K562 (cell line): Measurements from ENCODE around the gene CDCA7L. TPM values are rescaled to one million over a fixed set of nuclear protein-coding genes. Genes with fewer than 3 reads are reported as not detected.

Source experiments
- ATAC-seq: fragments of 200-7000 bp; cut with Tn5 transposase; 3 replicates; pipeline ENCODE4 v1.9.1; 2020; ENCODE audit warnings: moderate library complexity
- BruUV-seq: library from RNA; stranded (reverse); fragments of 400-500 nt; replicated peaks from 2 replicates; lab custom pipeline; 2021; lab: Mats Ljungman, UMichigan
- CTCF ChIA-PET: fragments of 300-600 bp; formaldehyde crosslinking; extraction: SDS; loops from one replicate; lab custom pipeline; 2021; ENCODE audit warnings: low intra/inter-chr PET ratio; lab: Yijun Ruan, JAX
- POLR2A ChIA-PET: fragments of 300-600, 350-650 bp; sonication (Branson Sonifier 250); formaldehyde crosslinking; extraction: SDS; loops from one replicate; lab custom pipeline; 2021; ENCODE audit warnings: antibody characterized with exemption, inconsistent platforms; lab: Yijun Ruan, JAX
- DNase-seq, 4 experiments: peaks; one replicate each; pipeline versions ENCODE4 v3.0.0 to v3.0.0-alpha.2; 2011 to 2018; ENCODE audit warnings: low spot score in 3 of 4, mixed read lengths in 3 of 4; ENCODE audit errors: extremely low read depth in 1 of 4
- FAIRE-seq: peaks from 2 replicates; lab custom pipeline; 2011; peaks lifted over from hg19 to GRCh38; lab: Jason Lieb, UNC
- H2AFZ ChIP-seq: 2 replicates; pipeline ENCODE4 v1.6.0; 2011; ENCODE audit warnings: low read depth, low read length, control low read depth, inconsistent platforms
- H3K27ac ChIP-seq: fragments of 200-600 bp; 3 replicates; pipeline ENCODE4 v1.8.0; 2011; ENCODE audit warnings: low read depth, mild to moderate bottlenecking, control low read depth, inconsistent platforms, low read length, moderate library complexity, mixed read lengths; ENCODE audit errors: extremely low read depth
- H3K27me3 ChIP-seq, 2 experiments: fragments of 300-600 bp in 1 of 2; 2 replicates in 1 of 2; 3 replicates in 1 of 2; pipeline versions ENCODE4 v1.6.0 to v1.8.0; 2011; ENCODE audit warnings: inconsistent platforms in 2 of 2, low read length in 2 of 2, mild to moderate bottlenecking in 1 of 2, mixed read lengths in 1 of 2, moderate library complexity in 1 of 2; ENCODE audit not compliant: control insufficient read depth in 2 of 2, insufficient read depth in 2 of 2
- H3K36me3 ChIP-seq: fragments of 300-600 bp; 3 replicates; pipeline ENCODE4 v1.8.0; 2011; ENCODE audit warnings: mild to moderate bottlenecking, low read length, inconsistent platforms; ENCODE audit not compliant: control insufficient read depth, insufficient read depth
- H3K4me1 ChIP-seq, 2 experiments: fragments of 200-600 bp in 1 of 2; replicated peaks in 1 of 2; 2 replicates in 1 of 2; 3 replicates in 1 of 2; pipeline versions ENCODE4 v1.5.1 to v1.8.0; 2011; ENCODE audit warnings: inconsistent platforms in 2 of 2, low read length in 2 of 2, mild to moderate bottlenecking in 1 of 2, mixed read lengths in 1 of 2, moderate library complexity in 1 of 2; ENCODE audit not compliant: control insufficient read depth in 2 of 2, insufficient read depth in 2 of 2
- H3K4me2 ChIP-seq: 2 replicates; pipeline ENCODE4 v1.6.1; 2011; ENCODE audit warnings: low read length, control low read depth, inconsistent platforms, mixed read lengths; ENCODE audit not compliant: insufficient read depth
- H3K4me3 ChIP-seq: fragments of 200-600 bp; sonication (generic), shearing (Covaris generic); 2 replicates; pipeline ENCODE4 v1.5.1; 2016; ENCODE audit warnings: control low read depth, inconsistent platforms
- H3K79me2 ChIP-seq: fragments of 200-600 bp; 3 replicates; pipeline ENCODE4 v1.8.0; 2011; ENCODE audit warnings: low read length, inconsistent platforms; ENCODE audit not compliant: control insufficient read depth, insufficient read depth
- H3K9ac ChIP-seq, 2 experiments: 2 replicates each; pipeline versions ENCODE4 v1.6.0 to v1.6.1; 2011; ENCODE audit warnings: low read depth in 2 of 2, low read length in 2 of 2, control low read depth in 1 of 2, inconsistent platforms in 1 of 2, mild to moderate bottlenecking in 1 of 2, mixed read lengths in 1 of 2; ENCODE audit not compliant: insufficient read depth in 1 of 2
- H3K9me1 ChIP-seq: one replicate; pipeline ENCODE4 v1.6.0; 2011; ENCODE audit warnings: inconsistent platforms, mild to moderate bottlenecking, low read length, moderate library complexity; ENCODE audit not compliant: control insufficient read depth, insufficient read depth
- H3K9me3 ChIP-seq: replicated peaks from 2 replicates; pipeline ENCODE4 v1.5.1; 2011; ENCODE audit warnings: low read depth, low read length, inconsistent platforms; ENCODE audit not compliant: control insufficient read depth, insufficient read depth
- H4K20me1 ChIP-seq: replicated peaks from 2 replicates; pipeline ENCODE4 v1.6.1; 2011; ENCODE audit warnings: low read length, inconsistent platforms, mixed read lengths; ENCODE audit not compliant: control insufficient read depth, insufficient read depth
- ARID4B ChIP-seq: sonication (generic); formaldehyde crosslinking; IDR thresholded peaks from 2 replicates; pipeline ENCODE4 v1.8.0; 2022; ENCODE audit warnings: mild to moderate bottlenecking, missing genetic modification reagents
- GABPB1 ChIP-seq: sonication (generic); formaldehyde crosslinking; IDR thresholded peaks from 2 replicates; pipeline ENCODE4 v1.8.0; 2022; ENCODE audit warnings: mild to moderate bottlenecking, missing genetic modification reagents
- GTF3C2 ChIP-seq: IDR thresholded peaks from 3 replicates; pipeline ENCODE4 v1.6.1; 2011; ENCODE audit warnings: borderline replicate concordance, mild to moderate bottlenecking, moderate library complexity; ENCODE audit not compliant: insufficient read length; ENCODE audit errors: extremely low read depth
- IRF2 ChIP-seq: sonication (generic); formaldehyde crosslinking; IDR thresholded peaks from 2 replicates; pipeline ENCODE4 v1.8.1; 2022; ENCODE audit warnings: mild to moderate bottlenecking, missing genetic modification reagents
- MAX ChIP-seq: sonication (generic); formaldehyde crosslinking; IDR thresholded peaks from 2 replicates; pipeline ENCODE4 v1.9.0; 2022; ENCODE audit warnings: mild to moderate bottlenecking, missing genetic modification reagents
- MAZ ChIP-seq, 2 experiments: fragments of 450-650 bp in 1 of 2; sonication (generic) in 1 of 2; formaldehyde crosslinking; IDR thresholded peaks in 1 of 2; conservative IDR thresholded peaks in 1 of 2; 2 replicates each; pipeline versions ENCODE4 v1.4.0 to v1.5.0; 2020; ENCODE audit warnings: mild to moderate bottlenecking in 1 of 2, missing genetic modification reagents in 1 of 2
- SNRNP70 ChIP-seq: fragments of 200-400 bp; formaldehyde crosslinking; optimal IDR thresholded peaks from 2 replicates; pipeline ENCODE3; 2017; ENCODE audit warnings: low read depth, low read length
- TSHZ1 ChIP-seq: fragments of 250-450 bp; sonication (Bioruptor Pico); IDR thresholded peaks from 2 replicates; pipeline ENCODE4 v1.4.0; 2020; ENCODE audit warnings: mild to moderate bottlenecking, moderate library complexity
- ZNF444 ChIP-seq: fragments of 250-450 bp; sonication (Bioruptor Pico); IDR thresholded peaks from 2 replicates; pipeline ENCODE4 v1.4.0; 2020; ENCODE audit warnings: mild to moderate bottlenecking, moderate library complexity
- WGBS: fragments of 100-300 bp; shearing (Covaris generic); methylation state at CpG from one replicate; pipeline ENCODE4 v1.1.6; 2016; ENCODE audit warnings: low coverage, mixed read lengths; ENCODE audit not compliant: insufficient coverage; ENCODE audit errors: missing lambda C conversion rate; 5-methylcytosine and 5-hydroxymethylcytosine counted together
- in situ Hi-C: fragments of 300-500 bp; cut with MboI; formaldehyde crosslinking; loops from 4 replicates; pipeline ENCODE4 v1.15.0; 2018; ENCODE audit warnings: inconsistent platforms, mixed read lengths
- intact Hi-C: fragments of 100-400 bp; cut with micrococcal nuclease; formaldehyde crosslinking; loops from 2 replicates; pipeline ENCODE4 v1.14.2; 2022
- polyA plus RNA-seq, 8 experiments: library from polyadenylated mRNA; depleted of rRNA in 4 of 8; stranded (reverse) in 5 of 8; unstranded in 3 of 8; fragments of >200 nt; fragmentation: Nextera tagmentation in 2 of 8; fragmentation: Illumina TruSeq in 1 of 8; extraction: Ambion mirVana in 2 of 8; extraction: Trizol in 1 of 8; gene quantifications; 2 replicates each; pipeline versions ENCODE4 v1.2.1 to v1.2.3, GENCODE V29; 2011 to 2014; ENCODE audit warnings: inconsistent platforms in 1 of 8, missing spikeins in 1 of 8
- total RNA-seq, 7 experiments: library from RNA; depleted of rRNA in 6 of 7; stranded (reverse); fragments of >200 nt in 6 of 7; fragmentation: Illumina TruSeq in 2 of 7; extraction: Trizol in 2 of 7; gene quantifications; 2 replicates each; pipeline versions ENCODE4 v1.2.1 to v1.2.3, GENCODE V29; 2011 to 2021; ENCODE audit warnings: low replicate concordance in 1 of 7

Gene CDCA7L
- total and polyA plus RNA-seq, 9 of the 15 experiments (the other 6 are each of a cell fraction or from before 2014, with no cell fraction given): 1.9 to 32.4 (median 3.1) TPM

- TF ChIP-seq TSHZ1 (CRISPR knock-in tag) (no peak), SNRNP70 (no peak), ZNF444 (CRISPR knock-in tag) (no peak)
These were observed 24.8 kb downstream of the CDCA7L start (continued) for GRCh38 chr7:21920936-21921335.

- no peaks in the 10 kb centered on the region for H3K9me3 ChIP-seq
- no peak overlapping the region for H3K9ac ChIP-seq
- FAIRE-seq (no peak), DNase-seq (no peak), ATAC-seq (no peak)
- H3K4me1 ChIP-seq: no peaks in the 10 kb centered on the region
- in situ Hi-C loops (no loop called here), intact Hi-C loops (no loop called here)
- peaks cover 0 to 4% of the 10 kb centered on the region in 2 experiments; a peak in 2 of 5 replicates for H3K27me3 ChIP-seq
- 0% methylated on average over 2 of the region's 2 CpGs for WGBS
- CTCF ChIA-PET: no interaction called here
- H3K9me1 ChIP-seq: no peaks in the 10 kb centered on the region
- no peak overlapping the region for H2AFZ ChIP-seq
- BruUV-seq: no TSS peak
- H3K36me3 ChIP-seq: no peaks in the 10 kb centered on the region
- H4K20me1 ChIP-seq: no peaks in the 10 kb centered on the region
- no peak overlapping the region for H3K4me2 ChIP-seq
- H3K4me3 ChIP-seq: no peak overlapping the region
- H3K27ac ChIP-seq: no peak overlapping the region
- no peaks in the 10 kb centered on the region for H3K79me2 ChIP-seq
- POLR2A ChIA-PET: no interaction called here
- no peak for TF ChIP-seq GTF3C2
- no peak for TF ChIP-seq MAZ (CRISPR knock-in tag; conservative IDR thresholded peaks at IDR 0.05 in 1 of 2, IDR thresholded peaks at IDR 0.05 in 1 of 2)
- TF ChIP-seq GABPB1 (CRISPR knock-in tag): no peak
- TF ChIP-seq IRF2 (CRISPR knock-in tag): no peak
- TF ChIP-seq MAX (CRISPR knock-in tag): no peak
- no peak for TF ChIP-seq ARID4B (CRISPR knock-in tag)
These were observed 27.5 kb downstream of the CDCA7L start for GRCh38 chr7:21918216-21918615.
